ENCODE results near the gene PSMD9. TPM values are rescaled to one million over a fixed set of nuclear protein-coding genes. Genes with fewer than 3 reads are reported as not detected.
"Not testable (repeated sequence)": the region's sequence is repeated elsewhere in the genome, so short reads cannot be mapped to it uniquely, and the experiment has no call there.

PSMD9 gene
- polyA plus RNA-seq, 1 donor (not counting 4 experiments of a cell fraction or from before 2014, with no cell fraction given) = 84.8 TPM

- no peak for DNase-seq (ENCODE audit: low read depth, low spot score)
- no peak within 1 kb of the TSS for H3K4me2 ChIP-seq (ENCODE audit: control insufficient read depth, extremely low read depth, insufficient read depth, low read depth, low read length)
- FAIRE-seq = no peak
These were observed 29.7 kb upstream of the PSMD9 start, which contains the start of gene HPD for GRCh38 chr12:121858662-121859572. TSS of gene HPD (minus strand) at chr12:121858859. CDS start at chr12:121858823, 36 bp downstream.

GRCh38 chr12:121860257-121860656 lies 28.3 kb upstream of the PSMD9 start:
- Histone ChIP-seq H3K4me1 (ENCODE audit: control insufficient read depth, extremely low read depth, insufficient read depth, low read length) (peaks cover 6% of the 10 kb centered on the region), H3K4me2 (ENCODE audit: control insufficient read depth, extremely low read depth, insufficient read depth, low read depth, low read length) (no peak overlapping the region), H3K9me1 (ENCODE audit: control insufficient read depth, extremely low read depth, insufficient read depth, low read length) (no peaks in the 10 kb centered on the region), H3K36me3 (ENCODE audit: control insufficient read depth in 2 of 2, extremely low read depth in 1 of 2, insufficient read depth in 2 of 2, low read length in 2 of 2) (no peaks in the 10 kb centered on the region), H3K9ac (ENCODE audit: control insufficient read depth, extremely low read depth, insufficient read depth, low read length) (no peak overlapping the region), H2AFZ (ENCODE audit: control insufficient read depth, low read length) (no peak overlapping the region), H3K9me3 (ENCODE audit: control insufficient read depth, low read depth, low read length) (no peaks in the 10 kb centered on the region), H3K27ac (ENCODE audit: control insufficient read depth, insufficient read depth, low read length) (no peak overlapping the region), H4K20me1 (ENCODE audit: control insufficient read depth, extremely low read depth, insufficient read depth, low read length) (no peaks in the 10 kb centered on the region), H3K27me3 (ENCODE audit: control insufficient read depth, extremely low read depth, insufficient read depth, low read length) (no peaks in the 10 kb centered on the region), H3K4me3 (ENCODE audit: control insufficient read depth in 2 of 3, extremely low read depth in 1 of 3, insufficient read depth in 2 of 3, low read depth in 1 of 3, low read length in 3 of 3) (no peak overlapping the region), H3K79me2 (ENCODE audit: control insufficient read depth, insufficient read depth, low read length) (no peaks in the 10 kb centered on the region)
- DNase-seq (ENCODE audit: low read depth, low spot score) (no peak), FAIRE-seq (no peak)
- dilution Hi-C loops (cut with MboI; ENCODE audit: extremely low pct_ligation_motif_present, low sequenced_read_pairs) = no loop called here
- no peak for TF ChIP-seq EZH2 (IDR thresholded peaks at IDR 0.05; ENCODE audit: low read length)
- no peak for TF ChIP-seq CTCF (optimal IDR thresholded peaks at IDR 0.05 in 1 of 3, IDR thresholded peaks at IDR 0.05 in 1 of 3, conservative IDR thresholded peaks at IDR 0.05 in 1 of 3; ENCODE audit: extremely low read depth in 1 of 3, insufficient read depth in 2 of 3, low read length in 3 of 3)

More at GRCh38 chr12:121858662-121859572, 29.7 kb upstream of the PSMD9 start, which contains the start of gene HPD:
- TF ChIP-seq CTCF (optimal IDR thresholded peaks at IDR 0.05 in 1 of 3, IDR thresholded peaks at IDR 0.05 in 1 of 3, conservative IDR thresholded peaks at IDR 0.05 in 1 of 3; ENCODE audit: extremely low read depth in 1 of 3, insufficient read depth in 2 of 3, low read length in 3 of 3) (no peak), EZH2 (IDR thresholded peaks at IDR 0.05; ENCODE audit: low read length) (no peak)
- no peak within 1 kb of the TSS for H2AFZ ChIP-seq (ENCODE audit: control insufficient read depth, low read length)
- H3K36me3 ChIP-seq (ENCODE audit: control insufficient read depth in 2 of 2, extremely low read depth in 1 of 2, insufficient read depth in 2 of 2, low read length in 2 of 2) = no peaks in the 10 kb centered on the region
- no peaks in the 10 kb centered on the region for H3K27me3 ChIP-seq (ENCODE audit: control insufficient read depth, extremely low read depth, insufficient read depth, low read length)
- no peak within 1 kb of the TSS for H3K27ac ChIP-seq (ENCODE audit: control insufficient read depth, insufficient read depth, low read length)
- H4K20me1 ChIP-seq (ENCODE audit: control insufficient read depth, extremely low read depth, insufficient read depth, low read length) = no peaks in the 10 kb centered on the region
- H3K9me1 ChIP-seq (ENCODE audit: control insufficient read depth, extremely low read depth, insufficient read depth, low read length) = no peaks in the 10 kb centered on the region
- H3K4me1 ChIP-seq (ENCODE audit: control insufficient read depth, extremely low read depth, insufficient read depth, low read length) = peaks cover 6% of the 10 kb centered on the region
- no peak within 1 kb of the TSS for H3K4me3 ChIP-seq (ENCODE audit: control insufficient read depth in 2 of 3, extremely low read depth in 1 of 3, insufficient read depth in 2 of 3, low read depth in 1 of 3, low read length in 3 of 3)
- no peak within 1 kb of the TSS for H3K9ac ChIP-seq (ENCODE audit: control insufficient read depth, extremely low read depth, insufficient read depth, low read length)
- H3K79me2 ChIP-seq (ENCODE audit: control insufficient read depth, insufficient read depth, low read length) = no peaks in the 10 kb centered on the region
- H3K9me3 ChIP-seq (ENCODE audit: control insufficient read depth, low read depth, low read length) = no peaks in the 10 kb centered on the region
- dilution Hi-C loops (cut with MboI; ENCODE audit: extremely low pct_ligation_motif_present, low sequenced_read_pairs) = no loop called here

GRCh38 chr12:121860699-121861098 lies 27.9 kb upstream of the PSMD9 start:
- H3K79me2 ChIP-seq (ENCODE audit: control insufficient read depth, insufficient read depth, low read length); H2AFZ ChIP-seq (ENCODE audit: control insufficient read depth, low read length); H4K20me1 ChIP-seq (ENCODE audit: control insufficient read depth, extremely low read depth, insufficient read depth, low read length); H3K9me1 ChIP-seq (ENCODE audit: control insufficient read depth, extremely low read depth, insufficient read depth, low read length); H3K4me2 ChIP-seq (ENCODE audit: control insufficient read depth, extremely low read depth, insufficient read depth, low read depth, low read length); dilution Hi-C loops (cut with MboI; ENCODE audit: extremely low pct_ligation_motif_present, low sequenced_read_pairs); H3K27me3 ChIP-seq (ENCODE audit: control insufficient read depth, extremely low read depth, insufficient read depth, low read length); FAIRE-seq; H3K9ac ChIP-seq (ENCODE audit: control insufficient read depth, extremely low read depth, insufficient read depth, low read length); H3K27ac ChIP-seq (ENCODE audit: control insufficient read depth, insufficient read depth, low read length); DNase-seq (ENCODE audit: low read depth, low spot score); H3K36me3 ChIP-seq (ENCODE audit: control insufficient read depth in 2 of 2, extremely low read depth in 1 of 2, insufficient read depth in 2 of 2, low read length in 2 of 2); H3K4me1 ChIP-seq (ENCODE audit: control insufficient read depth, extremely low read depth, insufficient read depth, low read length); H3K9me3 ChIP-seq (ENCODE audit: control insufficient read depth, low read depth, low read length); H3K4me3 ChIP-seq (ENCODE audit: control insufficient read depth in 2 of 3, extremely low read depth in 1 of 3, insufficient read depth in 2 of 3, low read depth in 1 of 3, low read length in 3 of 3): not testable (repeated sequence)
